Stimulated activated CD8-positive, alpha-beta memory T cell treated with anti-CD3 and anti-CD28 coated beads, Interleukin-4, amount 100 ng/mL, for 4 hours (primary cell): ENCODE measurements around the gene RGS16.
A peak's percentile ranks its signal among the peaks of the same experiment; 100 is the strongest.

Experiments used
- DNase-seq, 2 donors: peaks; one replicate each; pipeline ENCODE4 v3.0.0-alpha.2; 2020; ENCODE audit warnings: low read depth in 2 of 2, low spot score in 1 of 2

Gene RGS16

GRCh38 chr1:182608845-182609610 is 4.8 kb upstream of the RGS16 start:
- DNase-seq, result no peak

- no peak for DNase-seq
These were observed 4.0 kb upstream of the RGS16 start for GRCh38 chr1:182608236-182608635.

GRCh38 chr1:182607566-182607965 is 3.4 kb upstream of the RGS16 start:
- DNase-seq, result no peak

GRCh38 chr1:182603646-182604174 is 479 bp downstream of the RGS16 start:
- DNase-seq, result no peak

- DNase-seq, result no peak
These were observed 1.1 kb downstream of the RGS16 start for GRCh38 chr1:182602935-182603645.

GRCh38 chr1:182601913-182602312 is 2.3 kb downstream of the RGS16 start:
- DNase-seq, result no peak

GRCh38 chr1:182601416-182601786 is 2.8 kb downstream of the RGS16 start:
- DNase-seq, result no peak

GRCh38 chr1:182600745-182601415 is 3.3 kb downstream of the RGS16 start:
- DNase-seq, result no peak

- DNase-seq, result no peak
These were observed 4.0 kb downstream of the RGS16 start for GRCh38 chr1:182600036-182600713.

- no peak for DNase-seq
These were observed 4.8 kb downstream of the RGS16 start for GRCh38 chr1:182599339-182599738.

- no peak for DNase-seq
These were observed 5.9 kb downstream of the RGS16 start for GRCh38 chr1:182598296-182598695.

- no peak for DNase-seq
These were observed 7.3 kb downstream of the RGS16 start for GRCh38 chr1:182596934-182597333.

GRCh38 chr1:182595641-182596240 is 8.4 kb downstream of the RGS16 start:
- DNase-seq, result peak in 1 of 2 donors; percentile 56

GRCh38 chr1:182589931-182590330 is 14.3 kb downstream of the RGS16 start:
- DNase-seq, result no peak

GRCh38 chr1:182589520-182589919 is 14.7 kb downstream of the RGS16 start:
- DNase-seq, result no peak

GRCh38 chr1:182588500-182589396 is 15.4 kb downstream of the RGS16 start, which contains the start of gene RNASEL:
TSS of gene RNASEL (minus strand) at chr1:182589256. CDS start at chr1:182586806, 2,450 bp downstream.
- DNase-seq, result no peak

GRCh38 chr1:182587666-182588499 is 16.3 kb downstream of the RGS16 start:
- no peak for DNase-seq

GRCh38 chr1:182587093-182587492 is 17.1 kb downstream of the RGS16 start:
- DNase-seq, result no peak

GRCh38 chr1:182586380-182586779 is 17.8 kb downstream of the RGS16 start:
- DNase-seq, result no peak
